ENCODE measurements around the gene NAPSA.

NAPSA gene

DNA sequence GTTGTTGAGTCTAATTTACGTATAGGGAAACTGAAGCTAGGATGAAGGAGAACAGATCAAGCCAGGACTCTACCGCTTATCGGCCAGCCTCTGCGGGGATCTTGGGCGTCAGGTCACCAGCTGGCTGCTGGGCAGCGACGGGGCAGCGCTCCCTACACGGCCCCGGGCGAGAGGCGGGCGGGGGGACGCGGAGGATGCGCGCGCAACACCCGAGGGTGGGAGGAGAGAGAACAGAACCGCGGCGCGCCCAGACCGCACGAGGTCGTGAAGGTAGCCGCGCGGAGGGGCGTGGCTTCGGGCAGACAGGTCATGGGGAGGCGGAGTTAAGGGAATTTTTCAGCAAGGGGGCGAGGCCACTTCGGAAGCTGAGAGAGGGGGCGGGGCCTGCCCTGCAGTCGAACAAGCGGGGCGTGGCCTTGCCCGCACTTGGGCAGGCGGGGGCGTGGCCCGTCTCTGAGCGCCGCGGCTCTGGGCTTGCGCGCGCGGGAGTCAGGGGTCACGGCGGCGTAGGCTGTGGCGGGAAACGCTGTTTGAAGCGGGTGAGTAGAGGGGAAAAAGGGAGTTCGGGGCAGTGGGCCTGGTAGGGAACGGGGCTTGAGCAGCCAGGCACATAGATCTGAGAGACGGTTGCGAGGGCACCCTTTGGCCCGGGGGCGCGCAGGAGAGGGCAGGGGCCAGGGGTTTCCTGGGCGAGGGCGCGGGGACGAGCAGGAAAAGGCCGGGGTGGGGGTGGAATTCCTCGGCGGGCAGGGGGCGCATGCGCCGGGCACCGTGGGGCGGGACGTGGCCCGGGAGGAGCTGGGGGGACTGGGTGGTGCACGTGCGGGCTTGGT lies 18.6 kb upstream of the NAPSA start, which contains the start of gene POLD1:
Gene POLD1, plus strand, starts transcription at position 496 of the 833 bp plus-strand sequence. CDS start 14,505 bp downstream, outside the sequence.
- TF ChIP-seq CTCF (IDR thresholded peaks at IDR 0.05; ENCODE audit: control insufficient read depth, extremely low read depth, insufficient read depth), result 0 out of 2 replicates have a peak, but pooled peaks have one; percentile 0
- H3K4me3 ChIP-seq (ENCODE audit: low read depth, low read length), result peak within 1 kb of the TSS; percentile 95
- peak; percentile 91 for DNase-seq (ENCODE audit: low read depth)

DNA sequence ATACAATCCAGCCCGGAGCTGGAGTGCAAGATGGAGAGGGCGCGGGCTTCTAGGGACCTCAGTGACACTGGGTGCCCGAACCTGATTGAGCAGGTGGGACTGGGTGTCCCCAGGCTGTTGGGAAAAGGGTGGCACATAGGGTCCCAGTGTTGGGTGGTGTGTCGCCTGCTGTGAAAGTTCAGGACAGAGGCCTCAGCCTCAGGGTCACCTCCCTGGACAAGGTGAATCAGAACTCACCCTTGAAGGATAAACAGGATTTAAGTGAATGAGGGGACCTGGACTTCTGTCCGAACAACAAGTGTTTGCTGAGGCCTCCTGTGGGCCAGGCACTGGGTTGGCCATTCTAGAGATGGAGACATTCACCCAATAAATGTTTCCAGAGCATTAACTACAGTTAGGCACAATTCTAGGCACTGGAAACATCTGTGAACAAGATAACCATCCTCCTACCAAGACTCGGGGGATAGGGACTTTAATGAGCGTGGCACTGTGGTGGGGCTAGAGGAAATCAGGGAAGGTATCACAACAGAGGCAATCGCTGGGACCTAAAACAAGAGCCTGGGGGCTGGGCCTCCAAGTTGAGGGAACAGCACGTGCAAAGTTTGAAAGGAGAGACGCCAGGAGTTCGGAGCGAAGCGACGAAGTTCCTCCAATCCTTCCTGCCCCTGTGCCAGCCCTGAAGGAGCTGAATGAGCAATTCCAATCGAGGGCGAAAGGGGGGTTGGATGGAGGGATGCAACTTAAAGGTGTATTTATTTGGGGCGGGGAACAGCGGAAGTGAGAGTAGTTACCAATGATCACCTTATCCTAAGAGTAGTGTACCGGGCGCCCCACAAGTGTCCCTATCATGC lies 17.8 kb upstream of the NAPSA start:
- no peak for DNase-seq (ENCODE audit: low read depth)
- H3K4me3 ChIP-seq (ENCODE audit: low read depth, low read length), result peak overlapping the region; percentile 95
- no peak for TF ChIP-seq CTCF (IDR thresholded peaks at IDR 0.05; ENCODE audit: control insufficient read depth, extremely low read depth, insufficient read depth)

- no peak overlapping the region for H3K4me3 ChIP-seq (ENCODE audit: low read depth, low read length)
- no peak for TF ChIP-seq CTCF (IDR thresholded peaks at IDR 0.05; ENCODE audit: control insufficient read depth, extremely low read depth, insufficient read depth)
- DNase-seq (ENCODE audit: low read depth), result no peak
Measured at GRCh38 chr19:50381881-50382729, 16.7 kb upstream of the NAPSA start.

- DNase-seq (ENCODE audit: low read depth), result no peak
- no peak overlapping the region for H3K4me3 ChIP-seq (ENCODE audit: low read depth, low read length)
- TF ChIP-seq CTCF (IDR thresholded peaks at IDR 0.05; ENCODE audit: control insufficient read depth, extremely low read depth, insufficient read depth), result no peak
Measured at GRCh38 chr19:50380751-50381151, 15.3 kb upstream of the NAPSA start.

DNA sequence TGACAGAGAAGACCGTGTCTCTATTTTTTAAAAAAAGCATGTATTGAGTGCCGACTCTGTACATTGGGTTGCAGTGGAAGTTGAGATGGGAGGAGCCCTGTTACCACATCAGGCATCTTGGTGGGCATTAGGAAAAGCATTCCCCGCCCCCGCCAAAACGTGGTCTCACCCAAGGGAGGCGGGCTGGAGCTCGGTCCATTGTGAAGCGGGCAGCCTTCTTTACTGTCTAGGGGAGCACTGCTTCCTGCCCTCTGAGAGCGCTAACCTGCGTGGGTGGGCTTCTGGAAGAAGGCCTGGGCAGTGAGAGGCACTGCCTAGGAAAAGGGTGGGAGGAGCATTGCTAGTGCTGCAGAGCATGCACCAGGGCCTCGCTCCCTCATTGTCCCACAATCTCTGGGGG lies 14.7 kb upstream of the NAPSA start:
- DNase-seq (ENCODE audit: low read depth), result no peak
- no peak overlapping the region for H3K4me3 ChIP-seq (ENCODE audit: low read depth, low read length)
- no peak for TF ChIP-seq CTCF (IDR thresholded peaks at IDR 0.05; ENCODE audit: control insufficient read depth, extremely low read depth, insufficient read depth)

DNA sequence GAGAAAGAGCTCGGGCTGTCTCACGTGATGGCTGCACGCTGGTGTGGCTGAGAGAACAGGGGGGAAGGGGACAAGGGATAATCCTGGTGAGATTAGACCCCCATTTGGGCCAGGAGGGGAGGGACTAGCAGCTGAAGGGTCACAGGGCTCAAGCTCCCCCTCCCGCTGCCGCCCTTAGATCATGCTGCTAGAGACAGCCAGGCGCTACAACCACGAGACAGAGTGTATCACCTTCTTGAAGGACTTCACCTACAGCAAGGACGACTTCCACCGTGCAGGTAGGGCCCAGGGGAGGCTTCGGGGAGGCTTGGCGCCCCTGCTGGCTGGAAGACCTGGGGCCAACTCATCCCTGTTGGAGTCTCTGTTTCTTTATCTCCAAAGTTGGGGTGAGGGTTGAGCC lies 14.2 kb upstream of the NAPSA start:
- no peak for DNase-seq (ENCODE audit: low read depth)
- no peak overlapping the region for H3K4me3 ChIP-seq (ENCODE audit: low read depth, low read length)
- no peak for TF ChIP-seq CTCF (IDR thresholded peaks at IDR 0.05; ENCODE audit: control insufficient read depth, extremely low read depth, insufficient read depth)

Measured in LNCaP clone FGC (cell line).